Measurements from ENCODE around the gene MN1. TPM values are rescaled to one million over a fixed set of nuclear protein-coding genes. Genes with fewer than 3 reads are reported as not detected.
A peak's percentile ranks its signal among the peaks of the same experiment; 100 is the strongest.

Gene MN1
- total RNA-seq, 1 experiment from 2014 or later, result 8.2 TPM

DNA sequence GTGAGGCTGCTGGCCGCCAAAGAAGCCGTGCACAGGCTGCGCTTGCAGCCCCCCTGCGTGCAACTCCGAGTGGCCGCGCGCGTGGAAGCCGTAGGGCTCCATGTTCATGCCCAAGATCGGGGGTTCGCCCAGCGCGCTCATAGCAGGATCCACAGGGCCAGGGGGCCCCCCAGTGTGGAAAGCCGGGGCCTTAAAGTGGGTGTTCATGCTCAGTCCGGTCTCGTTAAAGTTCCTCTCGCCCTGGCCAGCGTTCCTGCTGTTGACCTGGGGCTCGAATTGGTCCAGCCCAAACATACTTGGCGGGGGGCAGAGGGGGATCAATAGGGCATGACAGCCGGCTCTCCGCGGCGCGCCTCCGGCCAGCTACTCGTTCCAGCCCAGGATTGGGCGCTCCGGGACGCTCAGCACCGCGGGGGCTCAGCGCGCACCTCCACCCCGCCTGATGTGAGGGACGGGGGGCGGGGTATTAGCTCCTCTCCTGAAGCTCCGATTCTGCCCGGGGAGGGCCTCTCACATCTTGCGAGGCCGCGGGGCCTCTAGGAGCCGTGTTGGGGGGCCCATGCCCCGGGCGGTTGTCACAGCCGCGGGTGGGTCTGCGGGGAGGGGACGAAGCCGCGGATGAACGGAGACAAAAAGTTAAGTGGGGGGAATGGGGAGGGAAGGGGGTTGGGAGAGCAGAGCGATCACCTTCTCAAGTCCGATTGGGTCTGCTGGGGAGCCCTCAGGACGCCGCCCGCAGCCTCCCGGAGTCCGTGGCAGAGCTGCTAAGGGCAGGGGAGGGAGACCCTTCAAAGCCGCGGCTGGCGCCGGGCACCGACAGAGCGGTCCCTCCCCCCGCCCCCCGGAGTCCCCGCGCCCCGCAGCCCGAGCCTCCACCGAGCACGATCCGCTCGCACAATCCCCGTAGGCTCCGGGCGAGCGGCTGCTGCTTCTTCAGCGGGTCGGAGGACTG lies 1.0 kb downstream of the MN1 start:
- Histone ChIP-seq H3K4me2 (peak overlapping the region; percentile 99), H3K4me1 (replicated peaks; ENCODE audit: insufficient read depth) (peaks cover 13% of the 10 kb centered on the region), H3K9me2 (ENCODE audit: insufficient read depth) (no peaks in the 10 kb centered on the region), H3K79me2 (ENCODE audit: low read depth) (peaks cover 13% of the 10 kb centered on the region), H3K9me3 (ENCODE audit: insufficient read depth, low read depth) (no peaks in the 10 kb centered on the region), H3F3A (ENCODE audit: insufficient read depth, low read depth) (no peaks in the 10 kb centered on the region), H3K36me3 (ENCODE audit: low read depth) (no peaks in the 10 kb centered on the region), H3K4me3 (peak overlapping the region; percentile 92), H3K27ac (no peak overlapping the region), H4K20me1 (ENCODE audit: insufficient read depth) (no peaks in the 10 kb centered on the region), H3K27me3 (ENCODE audit: insufficient read depth, low read depth) (no peaks in the 10 kb centered on the region), H2AFZ (peak overlapping the region; percentile 87)
- intact Hi-C loops (cut with micrococcal nuclease; ENCODE audit: unreplicated experiment), result loop anchor here (2.0 to 5.0 kb wide), 4 partner anchors 82 to 1128 kb away; no protein-coding TSS in a partner anchor
- BruUV-seq (replicated peaks), result TSS peak; percentile 30
- DNase-seq, result peak in 1 of 2 experiments; percentile 34
- TF ChIP-seq, protein P1, sequence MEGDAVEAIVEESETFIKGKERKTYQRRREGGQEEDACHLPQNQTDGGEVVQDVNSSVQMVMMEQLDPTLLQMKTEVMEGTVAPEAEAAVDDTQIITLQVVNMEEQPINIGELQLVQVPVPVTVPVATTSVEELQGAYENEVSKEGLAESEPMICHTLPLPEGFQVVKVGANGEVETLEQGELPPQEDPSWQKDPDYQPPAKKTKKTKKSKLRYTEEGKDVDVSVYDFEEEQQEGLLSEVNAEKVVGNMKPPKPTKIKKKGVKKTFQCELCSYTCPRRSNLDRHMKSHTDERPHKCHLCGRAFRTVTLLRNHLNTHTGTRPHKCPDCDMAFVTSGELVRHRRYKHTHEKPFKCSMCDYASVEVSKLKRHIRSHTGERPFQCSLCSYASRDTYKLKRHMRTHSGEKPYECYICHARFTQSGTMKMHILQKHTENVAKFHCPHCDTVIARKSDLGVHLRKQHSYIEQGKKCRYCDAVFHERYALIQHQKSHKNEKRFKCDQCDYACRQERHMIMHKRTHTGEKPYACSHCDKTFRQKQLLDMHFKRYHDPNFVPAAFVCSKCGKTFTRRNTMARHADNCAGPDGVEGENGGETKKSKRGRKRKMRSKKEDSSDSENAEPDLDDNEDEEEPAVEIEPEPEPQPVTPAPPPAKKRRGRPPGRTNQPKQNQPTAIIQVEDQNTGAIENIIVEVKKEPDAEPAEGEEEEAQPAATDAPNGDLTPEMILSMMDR (conservative IDR thresholded peaks at IDR 0.05), result no peak
- no peak for TF ChIP-seq EZH2 (IDR thresholded peaks at IDR 0.05; ENCODE audit: low read depth)
- ChIA-PET POLR2A (ENCODE audit: unreplicated experiment) (interaction anchor here (0.7 kb wide), 1 partner anchor 137 kb away, joined by 15 read pairs; no protein-coding TSS in a partner anchor), CTCF (interaction anchor here (0.6 to 0.7 kb wide), 2 partner anchors 74 to 325 kb away, joined by 9 to 16 read pairs; no protein-coding TSS in a partner anchor)

DNA sequence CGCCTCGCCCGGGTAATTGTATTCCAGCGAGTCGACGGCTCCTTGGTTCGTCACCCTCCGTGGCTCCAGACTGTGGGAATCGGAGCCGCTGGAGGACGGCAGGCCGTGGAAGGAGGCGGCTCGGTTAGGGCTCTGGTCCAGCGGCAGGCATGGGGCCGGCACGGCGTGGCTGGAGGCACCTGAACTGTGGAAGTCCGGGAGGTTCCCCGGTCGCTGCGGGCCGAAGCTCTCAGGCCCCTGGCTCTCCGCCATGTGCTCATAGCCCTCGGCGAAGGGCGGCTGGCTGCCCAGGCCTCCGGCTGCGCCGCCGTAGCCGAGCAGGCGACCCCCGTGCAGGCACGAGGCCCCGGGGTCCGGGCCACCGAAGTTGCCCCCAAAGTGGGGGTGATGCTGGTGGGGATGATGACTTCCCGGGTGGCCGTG lies 1.7 kb downstream of the MN1 start:
- intact Hi-C loops (cut with micrococcal nuclease; ENCODE audit: unreplicated experiment), result loop anchor here (2.0 to 5.0 kb wide), 4 partner anchors 81 to 1128 kb away; no protein-coding TSS in a partner anchor
- Histone ChIP-seq H3K9me2 (ENCODE audit: insufficient read depth) (no peaks in the 10 kb centered on the region), H4K20me1 (ENCODE audit: insufficient read depth) (no peaks in the 10 kb centered on the region), H3K79me2 (ENCODE audit: low read depth) (peaks cover 13% of the 10 kb centered on the region), H3K36me3 (ENCODE audit: low read depth) (no peaks in the 10 kb centered on the region), H3K9me3 (ENCODE audit: insufficient read depth, low read depth) (no peaks in the 10 kb centered on the region), H3K27me3 (ENCODE audit: insufficient read depth, low read depth) (no peaks in the 10 kb centered on the region), H2AFZ (peak overlapping the region; percentile 86; the same call in 1 of the 2 replicates), H3K4me3 (peak overlapping the region; percentile 92), H3F3A (ENCODE audit: insufficient read depth, low read depth) (no peaks in the 10 kb centered on the region), H3K4me1 (replicated peaks; ENCODE audit: insufficient read depth) (peaks cover 15% of the 10 kb centered on the region), H3K27ac (no peak overlapping the region), H3K4me2 (peak overlapping the region; percentile 99)
- no TSS peak for BruUV-seq (replicated peaks)
- CTCF ChIA-PET, result no interaction called here
- peak in 1 of 2 experiments; percentile 30 for DNase-seq
- POLR2A ChIA-PET (ENCODE audit: unreplicated experiment), result interaction anchor here (0.6 kb wide), 1 partner anchor 314 kb away, joined by 3 read pairs; no protein-coding TSS in a partner anchor
- TF ChIP-seq, protein P1 (conservative IDR thresholded peaks at IDR 0.05), result no peak
- no peak for TF ChIP-seq EZH2 (IDR thresholded peaks at IDR 0.05; ENCODE audit: low read depth)

- no peak for TF ChIP-seq EZH2 (IDR thresholded peaks at IDR 0.05; ENCODE audit: low read depth)
- TF ChIP-seq, protein P1 (conservative IDR thresholded peaks at IDR 0.05), result no peak
- Histone ChIP-seq H3K79me2 (ENCODE audit: low read depth) (peaks cover 13% of the 10 kb centered on the region), H3K27me3 (ENCODE audit: insufficient read depth, low read depth) (no peaks in the 10 kb centered on the region)
Measured at GRCh38 chr22:27799015-27799826, 2.3 kb downstream of the MN1 start.

More at GRCh38 chr22:27799015-27799826, 2.3 kb downstream of the MN1 start:
- Histone ChIP-seq H3K4me1 (replicated peaks; ENCODE audit: insufficient read depth) (peaks cover 15% of the 10 kb centered on the region), H3F3A (ENCODE audit: insufficient read depth, low read depth) (no peaks in the 10 kb centered on the region), H4K20me1 (ENCODE audit: insufficient read depth) (no peaks in the 10 kb centered on the region), H2AFZ (peak overlapping the region; percentile 86; the same call in 1 of the 2 replicates), H3K27ac (no peak overlapping the region), H3K36me3 (ENCODE audit: low read depth) (no peaks in the 10 kb centered on the region), H3K9me2 (ENCODE audit: insufficient read depth) (no peaks in the 10 kb centered on the region), H3K4me2 (peak overlapping the region; percentile 99), H3K9me3 (ENCODE audit: insufficient read depth, low read depth) (no peaks in the 10 kb centered on the region), H3K4me3 (peak overlapping the region; percentile 92; the same call in 1 of the 2 replicates)
- intact Hi-C loops (cut with micrococcal nuclease; ENCODE audit: unreplicated experiment), result no loop called here
- DNase-seq, result no peak
- BruUV-seq (replicated peaks), result no TSS peak
- POLR2A ChIA-PET (ENCODE audit: unreplicated experiment), result interaction anchor here (0.6 kb wide), 1 partner anchor 313 kb away, joined by 3 read pairs; no protein-coding TSS in a partner anchor
- CTCF ChIA-PET, result no interaction called here

Measured in PC-9 (cell line).